LNCaP clone FGC (cell line): ENCODE results near the gene GFPT2.

Experiments used
- DNase-seq: peaks from one replicate; pipeline ENCODE4 v3.0.0-alpha.2; 2011; ENCODE audit warnings: low read depth
- H3K4me3 ChIP-seq: 2 replicates; pipeline ENCODE4 v1.5.1; 2011; ENCODE audit warnings: mild to moderate bottlenecking, low read depth, low read length, control low read depth
- TF ChIP-seq, protein P1 (sequence below): IDR thresholded peaks from 2 replicates; pipeline ENCODE4 v1.5.1; 2012; ENCODE audit warnings: mild to moderate bottlenecking; ENCODE audit not compliant: control insufficient read depth, insufficient read depth; ENCODE audit errors: extremely low read depth

Gene GFPT2

DNA sequence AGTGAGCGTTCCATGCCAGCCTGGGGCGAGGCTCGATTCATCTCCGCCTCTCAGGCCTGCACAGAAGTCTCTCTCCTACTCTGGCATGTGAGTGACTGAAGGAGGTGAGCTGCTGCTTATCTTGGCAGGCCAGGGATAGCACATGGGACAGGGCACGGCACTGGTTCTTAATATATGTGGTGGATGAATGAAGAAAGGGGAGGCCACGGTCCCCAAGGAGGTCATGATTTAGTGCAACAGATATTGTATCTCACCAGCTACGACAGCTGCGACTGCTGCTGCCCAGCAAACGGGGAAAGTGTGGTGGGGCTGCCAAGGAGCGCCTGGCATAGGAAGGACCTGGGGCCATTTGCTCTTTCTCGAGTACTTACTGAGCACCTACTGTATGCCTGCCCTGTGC is 41.9 kb downstream of the GFPT2 start:
- no peak for DNase-seq
- no peak overlapping the region for H3K4me3 ChIP-seq
- TF ChIP-seq, protein P1, sequence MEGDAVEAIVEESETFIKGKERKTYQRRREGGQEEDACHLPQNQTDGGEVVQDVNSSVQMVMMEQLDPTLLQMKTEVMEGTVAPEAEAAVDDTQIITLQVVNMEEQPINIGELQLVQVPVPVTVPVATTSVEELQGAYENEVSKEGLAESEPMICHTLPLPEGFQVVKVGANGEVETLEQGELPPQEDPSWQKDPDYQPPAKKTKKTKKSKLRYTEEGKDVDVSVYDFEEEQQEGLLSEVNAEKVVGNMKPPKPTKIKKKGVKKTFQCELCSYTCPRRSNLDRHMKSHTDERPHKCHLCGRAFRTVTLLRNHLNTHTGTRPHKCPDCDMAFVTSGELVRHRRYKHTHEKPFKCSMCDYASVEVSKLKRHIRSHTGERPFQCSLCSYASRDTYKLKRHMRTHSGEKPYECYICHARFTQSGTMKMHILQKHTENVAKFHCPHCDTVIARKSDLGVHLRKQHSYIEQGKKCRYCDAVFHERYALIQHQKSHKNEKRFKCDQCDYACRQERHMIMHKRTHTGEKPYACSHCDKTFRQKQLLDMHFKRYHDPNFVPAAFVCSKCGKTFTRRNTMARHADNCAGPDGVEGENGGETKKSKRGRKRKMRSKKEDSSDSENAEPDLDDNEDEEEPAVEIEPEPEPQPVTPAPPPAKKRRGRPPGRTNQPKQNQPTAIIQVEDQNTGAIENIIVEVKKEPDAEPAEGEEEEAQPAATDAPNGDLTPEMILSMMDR = no peak

DNA sequence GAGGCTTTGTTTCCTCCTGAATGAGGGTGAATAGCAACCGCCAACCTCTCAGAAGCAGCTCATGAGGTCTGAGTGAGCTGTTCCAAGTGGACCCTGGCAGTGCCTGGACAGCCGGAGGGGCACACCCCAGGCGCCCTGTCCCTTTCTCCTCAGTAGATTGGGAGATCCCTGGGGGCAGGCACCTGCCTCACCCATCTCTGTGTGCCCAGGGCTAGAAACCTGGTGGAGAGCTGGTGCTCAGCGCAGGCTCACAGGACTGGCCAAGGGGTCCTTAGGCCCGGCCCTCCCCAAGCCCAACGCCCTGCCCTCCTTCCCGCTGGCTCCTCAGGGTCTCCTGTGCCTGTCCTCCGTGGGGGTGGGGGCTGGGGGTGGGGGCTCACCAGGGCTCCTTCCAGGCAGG is 46.3 kb downstream of the GFPT2 start:
- H3K4me3 ChIP-seq = no peak overlapping the region
- DNase-seq = no peak
- TF ChIP-seq, protein P1 = no peak

DNA sequence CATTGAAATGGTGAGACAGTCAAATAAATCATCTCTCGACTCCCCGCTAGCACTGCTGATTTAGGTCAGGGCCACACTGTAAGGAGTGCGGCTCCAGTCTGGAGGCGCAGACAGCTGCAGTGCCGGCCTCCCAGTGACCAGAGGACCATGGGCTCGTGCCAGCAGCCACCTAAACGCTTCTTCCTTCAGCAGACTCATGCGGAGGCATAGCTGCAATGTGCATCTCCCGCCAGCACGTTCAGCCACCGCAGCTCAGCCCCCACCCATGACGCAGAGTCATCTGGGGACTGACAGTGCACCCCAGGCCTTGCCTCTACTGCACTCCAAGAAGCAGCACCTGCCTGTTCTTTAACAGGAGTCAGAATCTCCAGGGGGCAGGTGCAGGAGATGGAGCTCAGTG is 47.7 kb downstream of the GFPT2 start:
- TF ChIP-seq, protein P1 = no peak
- no peak for DNase-seq
- H3K4me3 ChIP-seq = no peak overlapping the region

DNA sequence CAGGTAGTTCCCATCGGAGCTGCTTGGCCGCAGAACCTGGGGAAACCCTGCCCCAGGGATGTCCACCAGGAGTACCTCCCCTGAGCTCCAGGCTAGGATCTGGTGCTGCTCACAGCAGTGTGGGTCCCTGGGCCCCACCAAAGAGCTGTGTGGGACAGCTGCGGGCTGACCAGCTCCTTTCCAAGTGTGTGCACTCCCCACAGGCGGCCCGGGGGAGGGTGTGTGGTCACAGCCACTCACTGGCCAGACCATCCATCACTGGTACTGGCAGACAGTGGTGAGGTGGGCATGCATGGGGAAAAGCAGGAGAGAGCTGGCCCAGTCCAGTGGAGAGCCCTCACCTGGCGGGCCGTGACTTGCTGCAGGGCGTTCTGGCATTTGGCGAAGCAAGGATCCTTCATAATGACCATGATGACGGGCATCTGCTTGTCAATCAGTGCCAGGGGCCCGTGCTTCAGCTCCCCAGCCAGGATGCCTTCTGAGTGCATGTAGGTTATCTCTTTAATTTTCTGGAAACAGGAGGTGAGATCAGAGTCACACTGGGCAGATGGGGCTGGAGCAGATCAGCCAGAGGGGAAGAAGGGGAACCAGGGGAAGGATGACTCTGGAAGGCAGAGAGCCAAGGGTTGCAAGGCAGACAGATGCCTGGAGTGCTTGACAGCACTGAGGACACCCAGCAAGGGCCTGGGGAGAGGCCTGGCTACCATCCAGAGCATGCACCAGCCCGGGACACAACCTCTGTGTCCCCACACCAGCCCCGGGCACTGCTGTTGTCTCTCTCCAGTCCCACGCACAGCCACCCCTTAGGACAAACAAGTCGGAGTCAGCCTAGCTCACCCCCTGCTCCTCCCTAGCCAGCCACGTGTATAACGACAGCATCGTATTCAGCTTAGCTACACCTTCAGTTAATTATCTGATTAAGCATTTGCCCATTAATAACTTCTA is 48.4 kb downstream of the GFPT2 start:
- TF ChIP-seq, protein P1 = no peak
- H3K4me3 ChIP-seq = no peak overlapping the region
- no peak for DNase-seq

DNA sequence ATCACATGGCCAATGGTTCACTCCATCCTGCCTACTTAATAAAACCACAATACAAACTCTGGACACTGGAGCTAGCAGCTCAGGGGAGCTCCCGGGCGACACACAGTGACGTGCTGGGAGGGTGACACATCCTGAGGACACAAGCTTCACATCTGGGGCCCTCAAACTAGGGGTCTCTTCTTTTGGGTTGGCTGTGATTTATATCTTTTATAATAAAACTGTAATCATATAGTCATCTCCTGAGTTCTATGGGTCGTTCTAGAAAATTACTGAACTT is 49.2 kb downstream of the GFPT2 start:
- TF ChIP-seq, protein P1 = no peak
- DNase-seq = no peak
- H3K4me3 ChIP-seq = no peak overlapping the region

DNA sequence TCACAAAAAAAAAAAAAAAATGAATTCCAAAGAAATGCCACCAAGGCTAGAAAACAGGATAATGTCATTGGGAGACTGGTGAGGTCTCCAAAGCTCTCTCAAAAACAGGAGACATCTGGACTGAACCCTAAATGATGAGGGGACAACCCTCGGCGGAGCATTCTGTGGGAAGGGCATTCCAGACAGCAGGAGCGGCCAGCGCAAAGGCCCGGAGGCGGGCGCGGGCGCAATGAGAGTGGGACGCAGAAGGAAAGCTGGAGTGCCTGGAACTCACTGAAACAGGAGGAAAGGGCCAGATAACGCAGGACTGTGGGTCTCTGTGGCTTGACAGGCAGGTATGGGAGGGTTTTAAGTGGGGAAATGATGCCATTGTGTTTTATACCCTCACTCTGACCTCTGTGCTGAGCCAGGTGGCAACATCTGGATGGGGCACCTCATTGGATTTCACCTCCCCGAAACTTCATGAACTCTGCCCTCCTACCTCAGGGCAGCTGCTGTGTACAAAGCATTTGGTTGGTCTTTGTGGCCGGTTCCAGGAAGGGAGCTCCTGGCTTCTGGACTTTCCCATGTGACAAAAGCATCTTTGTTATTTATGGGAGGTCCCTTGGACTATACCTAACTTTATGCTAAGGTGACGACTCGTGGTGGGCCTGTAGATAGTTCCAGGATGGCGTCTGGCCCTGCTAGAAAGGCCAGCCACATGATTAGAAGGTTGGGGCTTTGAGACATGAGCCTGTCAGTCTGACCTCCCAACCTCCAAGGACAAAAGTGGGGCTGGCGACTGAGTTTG is 49.7 kb downstream of the GFPT2 start:
- TF ChIP-seq, protein P1 = no peak
- no peak overlapping the region for H3K4me3 ChIP-seq
- no peak for DNase-seq
